H9 (cell line): Measurements from ENCODE around the gene PRXL2C. TPM values are rescaled to one million over a fixed set of nuclear protein-coding genes. Genes with fewer than 3 reads are reported as not detected.

Experiments
- DNase-seq: peaks from one replicate; pipeline ENCODE4 v3.0.0-alpha.2; 2017
- H2AFZ ChIP-seq: one replicate; pipeline ENCODE4 v1.6.1; 2013; ENCODE audit warnings: mild to moderate bottlenecking, low read length, control low read depth, moderate library complexity
- H2AK5ac ChIP-seq: 2 replicates; pipeline ENCODE4 v1.6.1; 2013; ENCODE audit warnings: low read length, control low read depth, mixed read lengths; ENCODE audit not compliant: insufficient read length
- H2BK120ac ChIP-seq: one replicate; pipeline ENCODE4 v1.6.1; 2013; ENCODE audit warnings: low read depth, mild to moderate bottlenecking, low read length, control low read depth, inconsistent platforms; ENCODE audit not compliant: poor library complexity, severe bottlenecking
- H2BK12ac ChIP-seq: 2 replicates; pipeline ENCODE4 v1.6.1; 2013; ENCODE audit warnings: low read length, control low read depth, mixed read lengths, low read depth; ENCODE audit not compliant: insufficient read length
- H2BK15ac ChIP-seq: 2 replicates; pipeline ENCODE4 v1.6.1; 2013; ENCODE audit warnings: low read depth, low read length, control low read depth
- H2BK20ac ChIP-seq: one replicate; pipeline ENCODE4 v1.6.1; 2013; ENCODE audit warnings: low read depth, mild to moderate bottlenecking, low read length, control low read depth, inconsistent platforms; ENCODE audit not compliant: poor library complexity, severe bottlenecking
- H2BK5ac ChIP-seq: 2 replicates; pipeline ENCODE4 v1.6.1; 2013; ENCODE audit warnings: low read length, control low read depth, mixed read lengths; ENCODE audit not compliant: insufficient read length
- H3K14ac ChIP-seq: 2 replicates; pipeline ENCODE4 v1.6.1; 2013; ENCODE audit warnings: low read length, control low read depth; ENCODE audit not compliant: insufficient read depth
- H3K18ac ChIP-seq: 2 replicates; pipeline ENCODE4 v1.6.1; 2013; ENCODE audit warnings: low read depth, mild to moderate bottlenecking, mixed read lengths, low read length, control low read depth; ENCODE audit not compliant: insufficient read length
- H3K23ac ChIP-seq: 2 replicates; pipeline ENCODE4 v1.6.1; 2013; ENCODE audit warnings: low read length, control low read depth, mixed read lengths, low read depth; ENCODE audit not compliant: insufficient read length
- H3K23me2 ChIP-seq: 2 replicates; pipeline ENCODE4 v1.6.1; 2013; ENCODE audit warnings: low read depth, mild to moderate bottlenecking, mixed read lengths, low read length, control low read depth; ENCODE audit not compliant: insufficient read length, poor library complexity, severe bottlenecking
- H3K27ac ChIP-seq: 2 replicates; pipeline ENCODE4 v1.5.1; 2013; ENCODE audit warnings: low read length, control low read depth, mixed read lengths, low read depth; ENCODE audit not compliant: insufficient read length
- H3K27me3 ChIP-seq: 2 replicates; pipeline ENCODE4 v1.6.1; 2013; ENCODE audit warnings: low read length, control low read depth, inconsistent platforms; ENCODE audit not compliant: insufficient read depth
- H3K4ac ChIP-seq: 2 replicates; pipeline ENCODE4 v1.6.1; 2013; ENCODE audit warnings: low read depth, mild to moderate bottlenecking, control low read depth, inconsistent platforms, low read length, moderate library complexity
- H3K4me1 ChIP-seq: 2 replicates; pipeline ENCODE4 v1.6.1; 2013; ENCODE audit warnings: low read length, control low read depth, inconsistent platforms; ENCODE audit not compliant: insufficient read depth
- H3K4me2 ChIP-seq: 2 replicates; pipeline ENCODE4 v1.6.1; 2013; ENCODE audit warnings: low read length, control low read depth, mixed read lengths; ENCODE audit not compliant: insufficient read length, insufficient read depth
- H3K56ac ChIP-seq: 2 replicates; pipeline ENCODE4 v1.6.1; 2013; ENCODE audit warnings: low read depth, mild to moderate bottlenecking, mixed read lengths, low read length, control low read depth; ENCODE audit not compliant: insufficient read length
- H3K79me1 ChIP-seq: 2 replicates; pipeline ENCODE4 v1.6.1; 2013; ENCODE audit warnings: low read depth, mild to moderate bottlenecking, moderate library complexity, low read length, control low read depth, inconsistent platforms; ENCODE audit not compliant: insufficient read depth, poor library complexity, severe bottlenecking
- H3K79me2 ChIP-seq: 2 replicates; pipeline ENCODE4 v1.6.1; 2013; ENCODE audit warnings: low read length, control low read depth, inconsistent platforms; ENCODE audit not compliant: insufficient read depth
- H3K9ac ChIP-seq: 2 replicates; pipeline ENCODE4 v1.6.1; 2013; ENCODE audit warnings: low read length, control low read depth, mixed read lengths; ENCODE audit not compliant: insufficient read length; ENCODE audit errors: extremely low read depth
- H3K9me3 ChIP-seq: one replicate; pipeline ENCODE4 v1.6.1; 2013; ENCODE audit warnings: low read depth, low read length, inconsistent platforms; ENCODE audit not compliant: control insufficient read depth
- H3T11ph ChIP-seq: one replicate; pipeline ENCODE4 v1.6.1; 2013; ENCODE audit warnings: mild to moderate bottlenecking, low read length, control low read depth, inconsistent platforms
- H4K20me1 ChIP-seq: one replicate; pipeline ENCODE4 v1.6.1; 2013; ENCODE audit not compliant: control insufficient read depth, insufficient read length, insufficient read depth
- H4K5ac ChIP-seq: 2 replicates; pipeline ENCODE4 v1.6.1; 2013; ENCODE audit warnings: low read depth, mild to moderate bottlenecking, mixed read lengths, low read length, control low read depth; ENCODE audit not compliant: insufficient read length
- H4K8ac ChIP-seq: replicated peaks from 2 replicates; pipeline ENCODE4 v1.6.1; 2013; ENCODE audit warnings: low read length, control low read depth, mixed read lengths, low read depth; ENCODE audit not compliant: insufficient read length
- H4K91ac ChIP-seq: 2 replicates; pipeline ENCODE4 v1.6.1; 2013; ENCODE audit warnings: low read depth, mild to moderate bottlenecking, moderate library complexity, mixed read lengths, low read length, control low read depth; ENCODE audit not compliant: insufficient read length
- H3K27ac Mint-ChIP-seq, 3 experiments: 2 replicates in 2 of 3; 3 replicates in 1 of 3; pipeline ENCODE4 v1.8.0; 2020 to 2021; ENCODE audit warnings: mixed read lengths in 3 of 3, mild to moderate bottlenecking in 1 of 3, moderate library complexity in 1 of 3
- H3K27me3 Mint-ChIP-seq: 2 replicates; pipeline ENCODE4 v1.8.0; 2021; ENCODE audit warnings: low read depth, mild to moderate bottlenecking, moderate library complexity, mixed read lengths
- H3K36me3 Mint-ChIP-seq, 3 experiments: 2 replicates in 2 of 3; 3 replicates in 1 of 3; pipeline ENCODE4 v1.8.0; 2020 to 2021; ENCODE audit warnings: low read depth in 3 of 3, mixed read lengths in 3 of 3; ENCODE audit not compliant: insufficient read depth in 1 of 3
- H3K4me1 Mint-ChIP-seq, 2 experiments: 2 replicates each; pipeline ENCODE4 v1.8.0; 2020; ENCODE audit warnings: mixed read lengths in 2 of 2
- H3K4me3 Mint-ChIP-seq, 2 experiments: 2 replicates in 1 of 2; 3 replicates in 1 of 2; pipeline ENCODE4 v1.8.0; 2020 to 2021; ENCODE audit warnings: mild to moderate bottlenecking in 2 of 2, mixed read lengths in 2 of 2, moderate library complexity in 1 of 2
- H3K9me3 Mint-ChIP-seq, 2 experiments: 2 replicates in 1 of 2; 3 replicates in 1 of 2; pipeline ENCODE4 v1.8.0; 2020; ENCODE audit warnings: mild to moderate bottlenecking in 2 of 2, mixed read lengths in 2 of 2, moderate library complexity in 1 of 2
- CTCF ChIP-seq: fragments of 200-600 bp; sonication (generic); conservative IDR thresholded peaks from 3 replicates; pipeline ENCODE4 v1.8.0; 2021; ENCODE audit warnings: antibody characterized with exemption, mild to moderate bottlenecking
- WGBS: extraction: QIAGEN DNeasy Blood & Tissue Kit; methylation state at CpG from one replicate; pipeline ENCODE4 v1.1.7; 2013; ENCODE audit warnings: missing lambda C conversion rate, low lambda C conversion rate, mixed read lengths; ENCODE audit not compliant: insufficient read length; ENCODE audit errors: extremely low coverage; 5-methylcytosine and 5-hydroxymethylcytosine counted together
- total RNA-seq: library from RNA; stranded (reverse); gene quantifications from 2 replicates; pipeline ENCODE4 v1.2.1, GENCODE V29; 2021

Gene PRXL2C
- total RNA-seq, 1 experiment from 2014 or later: 4.7 TPM

GRCh38 chr9:96691326-96691725 lies 36.2 kb upstream of the PRXL2C start:
- Histone ChIP-seq H3K18ac (no peak overlapping the region), H4K20me1 (no peaks in the 10 kb centered on the region), H3K4me2 (no peak overlapping the region), H2BK12ac (no peak overlapping the region), H3K9me3 (no peaks in the 10 kb centered on the region), H3K23ac (no peak overlapping the region), H2BK15ac (no peak overlapping the region), H3K4me1 (no peaks in the 10 kb centered on the region), H4K91ac (no peak overlapping the region), H3K79me1 (no peaks in the 10 kb centered on the region), H3K4ac (no peak overlapping the region), H3K56ac (no peak overlapping the region), H3T11ph (no peak overlapping the region), H3K23me2 (peaks cover 4% of the 10 kb centered on the region), H3K79me2 (no peaks in the 10 kb centered on the region), H2BK5ac (no peak overlapping the region), H4K5ac (no peak overlapping the region), H2BK120ac (no peak overlapping the region), H2BK20ac (no peak overlapping the region), H2AK5ac (no peak overlapping the region), H3K14ac (no peak overlapping the region), H3K27ac (no peak overlapping the region), H2AFZ (no peak overlapping the region), H3K9ac (no peak overlapping the region), H4K8ac (no peak overlapping the region), H3K27me3 (no peaks in the 10 kb centered on the region)
- H3K4me3 Mint-ChIP-seq: no peak overlapping the region
- WGBS: no CpG with 5 or more reads among the region's 1 CpG
- no peak for TF ChIP-seq CTCF
- peaks cover 38 to 47% of the 10 kb centered on the region in 2 experiments for H3K9me3 Mint-ChIP-seq
- peaks cover 2 to 5% of the 10 kb centered on the region in 2 experiments; a peak in 2 of 4 replicates for H3K4me1 Mint-ChIP-seq
- H3K36me3 Mint-ChIP-seq: peaks cover 16 to 24% (median 18%) of the 10 kb centered on the region in 3 experiments
- H3K27me3 Mint-ChIP-seq: peaks cover 5% of the 10 kb centered on the region
- DNase-seq: no peak
- no peak overlapping the region for H3K27ac Mint-ChIP-seq
